Activated CD4-positive, alpha-beta T cell treated with anti-CD3 and anti-CD28 coated beads, Interleukin-2, amount 50 U/mL, for 48 hours (primary cell): ENCODE measurements around the gene FAM221B.

Experiments
- DNase-seq, 2 experiments: peaks; one replicate each; pipeline ENCODE4 v3.0.0-alpha.2; 2020

The FAM221B gene

GRCh38 chr9:35845824-35846771 is 17.6 kb upstream of the FAM221B start:
- no peak for DNase-seq

GRCh38 chr9:35844628-35845270 is 16.2 kb upstream of the FAM221B start:
- DNase-seq, result no peak

- no peak for DNase-seq
Observed at GRCh38 chr9:35842795-35843194, 14.3 kb upstream of the FAM221B start.

GRCh38 chr9:35842020-35842745 is 13.7 kb upstream of the FAM221B start:
- no peak for DNase-seq

GRCh38 chr9:35841645-35841900 is 13.0 kb upstream of the FAM221B start:
- DNase-seq, result no peak

- DNase-seq, result no peak
Observed at GRCh38 chr9:35840881-35841644, 12.5 kb upstream of the FAM221B start.

- DNase-seq, result no peak
Observed at GRCh38 chr9:35839926-35840325, 11.4 kb upstream of the FAM221B start.

GRCh38 chr9:35836595-35836994 is 8.1 kb upstream of the FAM221B start:
- no peak for DNase-seq

GRCh38 chr9:35835766-35836165 is 7.2 kb upstream of the FAM221B start:
- no peak for DNase-seq

- DNase-seq, result no peak
Observed at GRCh38 chr9:35835216-35835632, 6.7 kb upstream of the FAM221B start.

GRCh38 chr9:35834260-35835215 is 6.0 kb upstream of the FAM221B start:
- no peak for DNase-seq

GRCh38 chr9:35832814-35833213 is 4.3 kb upstream of the FAM221B start:
- DNase-seq, result no peak

- DNase-seq, result no peak
Observed at GRCh38 chr9:35831040-35831439, 2.5 kb upstream of the FAM221B start.

GRCh38 chr9:35829764-35830096 is 1.2 kb upstream of the FAM221B start:
- no peak for DNase-seq

- DNase-seq, result peak; percentile 97 to 98
Observed at GRCh38 chr9:35829084-35829763, 692 bp upstream of the FAM221B start, which contains the start of gene TMEM8B. Gene TMEM8B (plus strand): TSS chr9:35829228. CDS start chr9:35829448, 220 bp downstream.

GRCh38 chr9:35827486-35827885 is 1.0 kb downstream of the FAM221B start:
- no peak for DNase-seq

- DNase-seq, result peak in 1 of 2 experiments; percentile 38
Observed at GRCh38 chr9:35826071-35826701, 2.3 kb downstream of the FAM221B start.

- DNase-seq, result no peak
Observed at GRCh38 chr9:35822926-35823325, 5.6 kb downstream of the FAM221B start.

- no peak for DNase-seq
Observed at GRCh38 chr9:35820076-35820475, 8.5 kb downstream of the FAM221B start.

- DNase-seq, result no peak
Observed at GRCh38 chr9:35818341-35818740, 10.2 kb downstream of the FAM221B start.

GRCh38 chr9:35816708-35817107 is 11.8 kb downstream of the FAM221B start:
- DNase-seq, result no peak
